NOMO-1 treated with DMSO at 0.1 percent for 48 hours (cell line): ENCODE data around the gene TTC39A.

Experiments used
- DNase-seq: peaks from one replicate; lab custom pipeline; 2025; ENCODE audit not compliant: unreplicated experiment; lab: John Stamatoyannopoulos, UW

TTC39A gene

GRCh38 chr1:51316113-51316845 lies 14.1 kb downstream of the TTC39A start:
- no peak for DNase-seq

- DNase-seq = no peak
These were observed 15.4 kb downstream of the TTC39A start for GRCh38 chr1:51314974-51315373.

GRCh38 chr1:51313961-51314777 lies 16.2 kb downstream of the TTC39A start:
- DNase-seq = no peak

GRCh38 chr1:51313268-51313852 lies 17.0 kb downstream of the TTC39A start:
- no peak for DNase-seq

GRCh38 chr1:51312718-51313117 lies 17.6 kb downstream of the TTC39A start:
- DNase-seq = no peak

- no peak for DNase-seq
These were observed 18.5 kb downstream of the TTC39A start for GRCh38 chr1:51311826-51312225.

GRCh38 chr1:51310871-51311613 lies 19.3 kb downstream of the TTC39A start:
- no peak for DNase-seq

GRCh38 chr1:51309291-51309690 lies 21.1 kb downstream of the TTC39A start:
- DNase-seq = no peak

GRCh38 chr1:51308636-51309035 lies 21.7 kb downstream of the TTC39A start:
- DNase-seq = no peak

GRCh38 chr1:51306950-51307349 lies 23.4 kb downstream of the TTC39A start:
- no peak for DNase-seq

GRCh38 chr1:51305371-51305823 lies 25.0 kb downstream of the TTC39A start:
- no peak for DNase-seq

GRCh38 chr1:51304360-51304759 lies 26.0 kb downstream of the TTC39A start:
- DNase-seq = no peak

- DNase-seq = no peak
These were observed 26.6 kb downstream of the TTC39A start for GRCh38 chr1:51303751-51304251.

GRCh38 chr1:51303315-51303714 lies 27.0 kb downstream of the TTC39A start:
- DNase-seq = no peak

GRCh38 chr1:51302746-51303145 lies 27.6 kb downstream of the TTC39A start:
- DNase-seq = no peak

GRCh38 chr1:51302270-51302669 lies 28.1 kb downstream of the TTC39A start:
- no peak for DNase-seq

GRCh38 chr1:51301844-51302162 lies 28.6 kb downstream of the TTC39A start:
- DNase-seq = no peak

- no peak for DNase-seq
These were observed 29.1 kb downstream of the TTC39A start for GRCh38 chr1:51301152-51301843.

GRCh38 chr1:51299981-51300670 lies 30.2 kb downstream of the TTC39A start:
- no peak for DNase-seq
